C4-2B (cell line): Measurements from ENCODE around the gene CD44.

Experiments
- H3K27ac ChIP-seq: fragments of 450-650 bp; 2 replicates; pipeline ENCODE4 v1.5.1; 2017
- ZFX ChIP-seq: fragments of 450-650 bp; IDR thresholded peaks from 2 replicates; pipeline ENCODE4 v1.6.1; 2017
- TF ChIP-seq, protein P1 (sequence below): fragments of 450-650 bp; conservative IDR thresholded peaks from 2 replicates; pipeline ENCODE4 v1.5.1; 2017; ENCODE audit warnings: mild to moderate bottlenecking

CD44 gene

GRCh38 chr11:35168671-35169070, 29.7 kb downstream of the CD44 start:
- TF ChIP-seq ZFX: no peak
- TF ChIP-seq, protein P1, sequence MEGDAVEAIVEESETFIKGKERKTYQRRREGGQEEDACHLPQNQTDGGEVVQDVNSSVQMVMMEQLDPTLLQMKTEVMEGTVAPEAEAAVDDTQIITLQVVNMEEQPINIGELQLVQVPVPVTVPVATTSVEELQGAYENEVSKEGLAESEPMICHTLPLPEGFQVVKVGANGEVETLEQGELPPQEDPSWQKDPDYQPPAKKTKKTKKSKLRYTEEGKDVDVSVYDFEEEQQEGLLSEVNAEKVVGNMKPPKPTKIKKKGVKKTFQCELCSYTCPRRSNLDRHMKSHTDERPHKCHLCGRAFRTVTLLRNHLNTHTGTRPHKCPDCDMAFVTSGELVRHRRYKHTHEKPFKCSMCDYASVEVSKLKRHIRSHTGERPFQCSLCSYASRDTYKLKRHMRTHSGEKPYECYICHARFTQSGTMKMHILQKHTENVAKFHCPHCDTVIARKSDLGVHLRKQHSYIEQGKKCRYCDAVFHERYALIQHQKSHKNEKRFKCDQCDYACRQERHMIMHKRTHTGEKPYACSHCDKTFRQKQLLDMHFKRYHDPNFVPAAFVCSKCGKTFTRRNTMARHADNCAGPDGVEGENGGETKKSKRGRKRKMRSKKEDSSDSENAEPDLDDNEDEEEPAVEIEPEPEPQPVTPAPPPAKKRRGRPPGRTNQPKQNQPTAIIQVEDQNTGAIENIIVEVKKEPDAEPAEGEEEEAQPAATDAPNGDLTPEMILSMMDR: no peak
- H3K27ac ChIP-seq: no peak overlapping the region

DNA sequence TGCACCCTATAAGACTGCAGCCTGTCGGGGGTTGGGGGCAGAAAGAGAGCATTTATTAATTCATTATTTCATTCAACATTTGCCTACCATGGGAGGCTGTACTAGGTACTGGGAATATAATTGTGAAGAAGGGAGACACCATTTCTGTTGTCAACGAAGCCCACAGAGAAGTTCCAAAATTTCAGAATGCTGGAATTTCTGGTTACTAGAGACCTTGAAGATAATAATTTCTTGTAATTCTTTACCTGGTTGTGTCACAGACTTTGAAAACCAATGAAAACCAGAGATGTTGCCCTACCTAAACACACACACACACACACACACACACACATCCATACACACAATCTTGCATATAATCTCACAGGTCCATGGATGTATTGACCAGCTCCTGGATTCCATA, 30.1 kb downstream of the CD44 start:
- TF ChIP-seq, protein P1: no peak
- TF ChIP-seq ZFX: no peak
- H3K27ac ChIP-seq: no peak overlapping the region

GRCh38 chr11:35169754-35170153, 30.8 kb downstream of the CD44 start:
- H3K27ac ChIP-seq: no peak overlapping the region

DNA sequence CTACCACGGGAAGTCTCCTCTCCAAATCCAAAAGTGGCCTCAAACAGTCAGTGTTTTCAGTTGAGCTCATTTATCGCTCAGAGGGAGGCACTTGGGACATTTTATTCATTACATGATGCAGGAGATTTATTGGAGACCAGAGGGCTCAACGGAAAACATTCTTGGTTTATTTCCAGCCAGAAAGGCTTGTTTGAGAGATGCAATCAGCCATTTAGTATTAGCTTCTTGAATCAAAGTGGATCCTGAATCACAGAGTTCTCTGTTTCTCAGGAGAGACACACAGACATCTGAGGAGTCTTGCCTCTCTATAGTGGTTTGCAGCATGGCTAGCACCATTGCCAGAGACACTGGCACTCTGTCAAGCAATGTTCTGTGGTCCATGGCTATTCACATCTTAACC, 31.5 kb downstream of the CD44 start:
- no peak overlapping the region for H3K27ac ChIP-seq

More at GRCh38 chr11:35169754-35170153, 30.8 kb downstream of the CD44 start:
- no peak for TF ChIP-seq ZFX
- TF ChIP-seq, protein P1: no peak

GRCh38 chr11:35171226-35171625, 32.3 kb downstream of the CD44 start:
- H3K27ac ChIP-seq: no peak overlapping the region
- TF ChIP-seq, protein P1: no peak
- no peak for TF ChIP-seq ZFX

More for the DNA sequence above, 31.5 kb downstream of the CD44 start:
- TF ChIP-seq, protein P1: no peak

- no peak overlapping the region for H3K27ac ChIP-seq
- no peak for TF ChIP-seq ZFX
- TF ChIP-seq, protein P1: no peak
Measured at GRCh38 chr11:35173011-35173511, 34.1 kb downstream of the CD44 start.

GRCh38 chr11:35173616-35174566, 34.9 kb downstream of the CD44 start:
- TF ChIP-seq, protein P1: no peak
- no peak for TF ChIP-seq ZFX
- H3K27ac ChIP-seq: no peak overlapping the region
